ENCODE measurements around the gene AADACL3.

GRCh38 chr1:12709091-12709491 lies 6.8 kb upstream of the AADACL3 start:
- no peak for TF ChIP-seq EZH2 (IDR thresholded peaks at IDR 0.05; ENCODE audit: insufficient read depth, low read length)
- TF ChIP-seq CTCF (IDR thresholded peaks at IDR 0.05; ENCODE audit: insufficient read depth, low read depth, low read length) = no peak

All from astrocyte (in vitro differentiated cells and primary cell).